GM21515 (cell line): Measurements from ENCODE around the gene TLR10.
"Not testable (repeated sequence)": the region's sequence is repeated elsewhere in the genome, so short reads cannot be mapped to it uniquely, and the experiment has no call there.

Experiments
- ATAC-seq: cut with Tn5 transposase; IDR thresholded peaks from one replicate; pipeline ENCODE4 v1.9.1; 2021; ENCODE audit not compliant: unreplicated experiment

The TLR10 gene

GRCh38 chr4:38769857-38770256 is 12.9 kb downstream of the TLR10 start:
- ATAC-seq = no peak

- ATAC-seq = no peak
These were observed 13.3 kb downstream of the TLR10 start for GRCh38 chr4:38769441-38769840.

- ATAC-seq = no peak
These were observed 13.8 kb downstream of the TLR10 start for GRCh38 chr4:38768968-38769394.

GRCh38 chr4:38766940-38767339 is 15.8 kb downstream of the TLR10 start:
- ATAC-seq = not testable (repeated sequence)

- no peak for ATAC-seq
These were observed 17.4 kb downstream of the TLR10 start for GRCh38 chr4:38765382-38765781.

- no peak for ATAC-seq
These were observed 18.5 kb downstream of the TLR10 start for GRCh38 chr4:38764277-38764676.

- ATAC-seq = peak; percentile 29
These were observed 20.2 kb downstream of the TLR10 start for GRCh38 chr4:38762560-38762959.

- no peak for ATAC-seq
These were observed 23.0 kb downstream of the TLR10 start for GRCh38 chr4:38759790-38760122.

- ATAC-seq = no peak
These were observed 23.5 kb downstream of the TLR10 start for GRCh38 chr4:38759113-38759789.

- no peak for ATAC-seq
These were observed 24.7 kb downstream of the TLR10 start for GRCh38 chr4:38757945-38758600.

- no peak for ATAC-seq
These were observed 29.6 kb downstream of the TLR10 start for GRCh38 chr4:38752941-38753806.

GRCh38 chr4:38752372-38752940 is 30.3 kb downstream of the TLR10 start:
- peak; percentile 95 for ATAC-seq

GRCh38 chr4:38751341-38752010 is 31.3 kb downstream of the TLR10 start:
- no peak for ATAC-seq

GRCh38 chr4:38749336-38749735 is 33.5 kb downstream of the TLR10 start:
- no peak for ATAC-seq

- ATAC-seq = no peak
These were observed 35.2 kb downstream of the TLR10 start for GRCh38 chr4:38747629-38748028.

GRCh38 chr4:38745881-38746280 is 36.9 kb downstream of the TLR10 start:
- ATAC-seq = no peak

GRCh38 chr4:38743866-38744265 is 38.9 kb downstream of the TLR10 start:
- no peak for ATAC-seq

GRCh38 chr4:38740303-38740702 is 42.5 kb downstream of the TLR10 start:
- no peak for ATAC-seq

- ATAC-seq = no peak
These were observed 43.6 kb downstream of the TLR10 start for GRCh38 chr4:38738940-38739803.

- ATAC-seq = no peak
These were observed 46.9 kb downstream of the TLR10 start for GRCh38 chr4:38735870-38736269.
